ENCODE measurements around the gene MAD1L1.

Gene MAD1L1

DNA sequence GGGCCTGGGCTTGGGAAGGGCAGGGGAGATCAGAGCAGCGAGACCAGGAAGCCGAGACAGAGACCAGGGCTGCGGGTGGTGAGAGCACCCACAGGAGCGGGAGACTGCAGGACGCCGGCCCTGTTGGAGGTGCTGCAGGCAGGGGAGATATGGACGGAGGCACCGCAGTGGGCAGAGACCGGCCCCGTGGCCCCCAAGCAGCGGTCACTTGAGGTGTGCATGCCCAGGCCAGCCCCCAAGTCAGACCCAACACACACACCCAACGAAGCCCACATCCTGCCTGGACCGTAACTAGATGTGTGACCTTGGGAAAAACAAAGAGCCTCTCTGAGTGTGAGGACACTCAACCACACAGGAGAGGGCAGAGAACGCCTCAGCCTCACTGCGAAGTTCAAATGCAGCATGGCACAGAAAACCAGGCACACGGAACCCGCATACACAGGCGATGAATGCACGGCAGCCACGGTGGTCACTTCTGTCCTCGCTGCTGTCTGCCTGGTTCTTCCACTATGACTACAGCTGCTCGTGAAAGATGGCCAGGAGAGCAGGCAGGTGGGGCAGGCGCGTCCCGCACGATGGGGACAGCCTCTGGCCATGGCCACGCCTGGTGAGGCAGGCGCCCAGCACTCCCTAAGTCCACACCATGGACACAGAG lies 214.7 kb downstream of the MAD1L1 start:
- CTCF ChIA-PET, result no interaction called here
- H3K27me3 Mint-ChIP-seq, result peaks cover 5% of the 10 kb centered on the region
- H3K9me3 Mint-ChIP-seq, result no peaks in the 10 kb centered on the region
- H3K36me3 Mint-ChIP-seq, result peaks cover 4% of the 10 kb centered on the region
- H3K4me1 Mint-ChIP-seq, result peaks cover 22% of the 10 kb centered on the region
- DNase-seq, result peak; percentile 14
- no peak overlapping the region for H3K27ac Mint-ChIP-seq
- H3K4me3 Mint-ChIP-seq, result no peak overlapping the region

- DNase-seq, result peak; percentile 12
- Mint-ChIP-seq H3K4me3 (no peak overlapping the region), H3K27me3 (peaks cover 5% of the 10 kb centered on the region), H3K27ac (no peak overlapping the region), H3K9me3 (no peaks in the 10 kb centered on the region), H3K36me3 (peaks cover 4% of the 10 kb centered on the region), H3K4me1 (peaks cover 22% of the 10 kb centered on the region)
- CTCF ChIA-PET, result interaction anchor here (1.0 kb wide), 1 partner anchor 451 kb away, joined by 3 read pairs; no protein-coding TSS in a partner anchor
These were observed 215.3 kb downstream of the MAD1L1 start for GRCh38 chr7:2017481-2017891.

DNA sequence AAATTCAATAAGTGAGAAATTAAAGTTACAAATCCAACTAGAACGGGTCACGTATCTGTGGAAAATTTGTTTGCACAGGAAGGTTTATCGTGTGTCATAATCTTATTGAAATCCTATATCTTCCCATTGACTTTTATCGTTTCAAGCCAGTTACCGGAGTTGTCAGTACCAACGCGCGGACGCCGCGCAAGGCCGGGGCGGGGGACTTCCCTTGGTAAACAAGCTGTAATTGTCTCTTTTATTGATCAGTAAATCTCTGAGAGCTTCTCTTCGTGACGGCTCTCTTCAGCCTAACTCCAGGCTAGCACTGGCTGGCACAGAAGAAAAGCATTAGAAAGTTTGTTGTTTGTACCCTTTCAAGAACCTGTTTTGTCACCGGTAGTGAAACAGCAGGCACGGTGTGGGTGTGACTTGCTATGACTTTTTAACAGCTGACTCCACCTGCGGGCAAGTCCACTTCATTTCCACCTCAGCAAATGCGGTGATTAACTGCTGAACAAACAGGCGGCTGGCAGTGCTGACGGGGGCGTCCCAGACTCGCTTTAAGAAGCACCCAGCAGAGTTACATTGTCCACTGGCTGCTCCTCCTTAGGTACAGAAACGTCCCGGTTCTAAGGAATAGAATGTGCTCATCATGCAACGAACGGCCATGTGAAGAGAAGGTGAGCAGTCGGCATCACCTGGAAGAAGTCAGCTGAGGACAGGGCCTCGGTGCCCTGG lies 215.8 kb downstream of the MAD1L1 start:
- H3K27ac Mint-ChIP-seq, result no peak overlapping the region
- CTCF ChIA-PET, result interaction anchor here (1.0 kb wide), 1 partner anchor 452 kb away, joined by 3 read pairs; no protein-coding TSS in a partner anchor

GRCh38 chr7:2016021-2016631 lies 216.6 kb downstream of the MAD1L1 start:
- no peaks in the 10 kb centered on the region for H3K27me3 Mint-ChIP-seq
- H3K27ac Mint-ChIP-seq, result no peak overlapping the region
- H3K4me3 Mint-ChIP-seq, result no peak overlapping the region
- peaks cover 22% of the 10 kb centered on the region for H3K4me1 Mint-ChIP-seq
- H3K36me3 Mint-ChIP-seq, result peaks cover 4% of the 10 kb centered on the region
- DNase-seq, result peak; percentile 17
- H3K9me3 Mint-ChIP-seq, result no peaks in the 10 kb centered on the region
- CTCF ChIA-PET, result no interaction called here

More for the DNA sequence above, 215.8 kb downstream of the MAD1L1 start:
- H3K36me3 Mint-ChIP-seq, result peaks cover 4% of the 10 kb centered on the region
- no peaks in the 10 kb centered on the region for H3K9me3 Mint-ChIP-seq
- DNase-seq, result peak; percentile 6
- H3K4me3 Mint-ChIP-seq, result no peak overlapping the region
- H3K4me1 Mint-ChIP-seq, result peaks cover 22% of the 10 kb centered on the region
- H3K27me3 Mint-ChIP-seq, result peaks cover 5% of the 10 kb centered on the region

DNA sequence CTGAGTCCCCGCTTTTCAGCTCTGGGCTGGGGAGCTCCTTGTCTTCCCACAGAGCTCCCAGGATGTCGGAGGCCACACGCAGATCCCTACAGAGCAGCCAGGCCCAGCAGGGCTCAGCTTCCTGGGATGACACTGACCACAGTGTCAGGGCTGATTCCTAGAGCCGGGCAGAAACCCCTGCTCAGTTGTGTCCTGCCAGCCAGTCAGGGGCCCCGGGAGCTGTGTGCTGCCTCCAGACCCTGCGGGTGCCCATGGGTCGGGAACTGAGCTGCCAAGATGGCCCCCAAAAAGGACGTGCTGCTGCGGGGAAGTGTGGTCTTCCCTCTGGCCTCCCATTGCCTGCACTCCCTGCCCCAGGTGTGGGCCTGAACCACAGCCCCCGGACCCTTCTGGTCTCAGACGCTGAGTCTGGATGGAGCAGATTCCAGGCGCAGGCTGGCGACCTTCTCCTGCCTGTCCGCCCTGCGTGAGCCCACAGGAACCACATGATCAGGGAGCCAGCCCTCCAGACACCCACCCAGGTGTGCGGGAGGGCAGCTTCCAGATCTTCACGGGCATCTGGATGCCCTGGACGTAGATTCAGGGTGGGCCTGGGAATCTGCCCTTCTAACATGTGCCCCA lies 217.4 kb downstream of the MAD1L1 start:
- DNase-seq, result peak; percentile 14
- Mint-ChIP-seq H3K27me3 (no peaks in the 10 kb centered on the region), H3K4me3 (no peak overlapping the region), H3K4me1 (peaks cover 14% of the 10 kb centered on the region), H3K27ac (no peak overlapping the region), H3K36me3 (no peaks in the 10 kb centered on the region), H3K9me3 (no peaks in the 10 kb centered on the region)
- CTCF ChIA-PET, result interaction anchor here (0.7 kb wide), 1 partner anchor 18 kb away, joined by 4 read pairs; no protein-coding TSS in a partner anchor

DNA sequence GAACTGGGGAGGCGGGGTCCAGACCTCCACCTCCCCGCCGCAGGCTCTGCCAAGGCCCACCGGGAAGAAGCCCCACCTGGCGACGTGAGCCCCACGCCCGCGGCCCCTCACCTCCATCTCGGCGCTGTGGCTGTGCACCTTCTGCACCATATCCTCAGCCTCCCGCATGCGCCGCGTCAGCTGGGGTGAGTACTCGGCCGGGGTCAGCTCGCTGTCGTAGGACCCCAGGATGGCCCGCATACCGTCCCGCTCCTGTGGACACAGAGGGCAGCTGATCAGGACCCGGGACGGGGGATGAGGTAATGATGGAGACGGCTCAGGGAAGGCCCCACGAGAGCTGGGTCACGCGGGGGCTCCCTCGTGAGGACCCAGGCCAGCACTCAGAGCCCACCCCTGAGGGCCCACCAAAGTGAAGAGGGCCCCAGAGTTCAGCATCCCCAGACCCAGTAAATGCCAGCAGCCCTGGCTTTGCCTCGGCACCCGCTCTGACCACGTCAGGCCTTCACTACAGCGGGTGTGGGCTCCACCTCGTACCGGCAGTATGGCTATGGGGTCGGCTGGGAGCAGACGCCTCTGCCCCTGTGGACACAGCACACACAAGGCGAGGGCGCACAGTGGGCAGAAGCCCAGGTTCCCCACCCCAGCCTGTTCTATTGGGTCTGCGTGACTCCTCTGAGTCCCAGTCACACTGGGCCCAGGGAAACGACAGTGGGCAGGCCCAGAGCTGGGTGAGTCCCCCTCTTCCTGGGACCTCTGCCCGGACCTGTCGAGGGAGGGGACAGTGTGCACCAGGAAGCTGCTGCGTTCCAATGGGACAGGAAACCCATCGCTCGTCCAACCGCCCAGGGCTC lies 218.1 kb downstream of the MAD1L1 start:
- H3K4me1 Mint-ChIP-seq, result peaks cover 7% of the 10 kb centered on the region
- no peaks in the 10 kb centered on the region for H3K36me3 Mint-ChIP-seq
- H3K4me3 Mint-ChIP-seq, result no peak overlapping the region
- no peaks in the 10 kb centered on the region for H3K27me3 Mint-ChIP-seq
- CTCF ChIA-PET, result no interaction called here
- peak; percentile 19 for DNase-seq
- H3K27ac Mint-ChIP-seq, result no peak overlapping the region
- H3K9me3 Mint-ChIP-seq, result no peaks in the 10 kb centered on the region

DNA sequence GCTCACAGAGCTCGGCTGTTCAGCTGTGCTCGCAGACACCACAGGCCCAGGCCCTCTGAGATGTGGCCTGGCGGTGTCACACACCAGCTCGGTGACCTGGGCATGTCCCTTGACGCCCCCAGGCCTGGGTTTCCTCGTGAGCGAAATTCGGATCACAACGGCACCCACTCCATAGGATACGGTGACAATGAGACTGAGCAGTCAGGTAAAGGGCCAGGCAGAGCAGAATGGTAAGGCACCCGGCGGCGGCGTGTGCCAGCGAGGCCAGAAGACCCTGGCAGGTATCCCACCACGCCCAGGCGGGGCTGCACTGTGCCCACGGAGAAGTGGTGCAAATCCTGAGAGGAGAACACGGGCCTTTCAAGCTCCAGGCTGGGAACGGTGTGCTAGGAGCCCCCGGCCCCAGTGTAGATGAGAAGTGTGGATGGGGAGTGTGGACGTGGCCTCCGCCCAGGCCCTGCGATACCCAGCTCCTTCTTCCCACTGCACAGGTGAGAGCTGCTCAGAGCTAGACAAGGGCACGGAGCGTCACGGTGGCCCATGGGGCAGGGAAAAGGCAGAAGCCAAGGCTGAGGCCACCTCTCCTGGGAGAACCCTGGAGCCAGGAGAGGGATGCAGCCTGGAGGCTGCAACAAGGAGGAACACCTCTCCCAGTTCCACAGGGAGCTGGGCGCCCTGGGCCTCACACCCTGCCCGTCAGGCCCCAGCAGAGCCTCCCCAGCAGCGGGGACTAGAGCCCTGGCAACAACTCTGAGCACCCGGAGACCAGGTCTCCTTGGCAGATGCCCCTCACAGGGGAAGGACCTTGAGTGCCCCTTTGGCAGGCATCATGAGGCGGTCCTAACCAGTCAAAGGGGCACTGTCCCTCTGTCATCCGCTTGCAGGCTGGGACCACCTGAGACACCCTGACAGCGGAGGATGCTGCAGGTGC lies 219.1 kb downstream of the MAD1L1 start:
- CTCF ChIA-PET, result no interaction called here
- H3K4me3 Mint-ChIP-seq, result no peak overlapping the region
- H3K27me3 Mint-ChIP-seq, result no peaks in the 10 kb centered on the region
- H3K36me3 Mint-ChIP-seq, result no peaks in the 10 kb centered on the region
- no peaks in the 10 kb centered on the region for H3K4me1 Mint-ChIP-seq
- DNase-seq, result peak; percentile 16
- H3K27ac Mint-ChIP-seq, result no peak overlapping the region
- H3K9me3 Mint-ChIP-seq, result no peaks in the 10 kb centered on the region

GRCh38 chr7:2012981-2013380 lies 219.8 kb downstream of the MAD1L1 start:
- CTCF ChIA-PET, result no interaction called here
- DNase-seq, result no peak
- no peak overlapping the region for H3K27ac Mint-ChIP-seq
- H3K36me3 Mint-ChIP-seq, result no peaks in the 10 kb centered on the region
- H3K27me3 Mint-ChIP-seq, result no peaks in the 10 kb centered on the region
- no peaks in the 10 kb centered on the region for H3K9me3 Mint-ChIP-seq
- H3K4me1 Mint-ChIP-seq, result no peaks in the 10 kb centered on the region
- H3K4me3 Mint-ChIP-seq, result no peak overlapping the region

- Mint-ChIP-seq H3K9me3 (no peaks in the 10 kb centered on the region), H3K27me3 (no peaks in the 10 kb centered on the region), H3K4me1 (no peaks in the 10 kb centered on the region), H3K36me3 (no peaks in the 10 kb centered on the region), H3K27ac (no peak overlapping the region), H3K4me3 (no peak overlapping the region)
- peak; percentile 18 for DNase-seq
- CTCF ChIA-PET, result no interaction called here
These were observed 220.5 kb downstream of the MAD1L1 start for GRCh38 chr7:2012044-2012900.

- no peak overlapping the region for H3K4me3 Mint-ChIP-seq
- H3K27me3 Mint-ChIP-seq, result no peaks in the 10 kb centered on the region
- CTCF ChIA-PET, result no interaction called here
- no peaks in the 10 kb centered on the region for H3K9me3 Mint-ChIP-seq
- no peaks in the 10 kb centered on the region for H3K36me3 Mint-ChIP-seq
- no peaks in the 10 kb centered on the region for H3K4me1 Mint-ChIP-seq
- DNase-seq, result peak; percentile 18
- no peak overlapping the region for H3K27ac Mint-ChIP-seq
These were observed 221.3 kb downstream of the MAD1L1 start for GRCh38 chr7:2011266-2012043.

DNA sequence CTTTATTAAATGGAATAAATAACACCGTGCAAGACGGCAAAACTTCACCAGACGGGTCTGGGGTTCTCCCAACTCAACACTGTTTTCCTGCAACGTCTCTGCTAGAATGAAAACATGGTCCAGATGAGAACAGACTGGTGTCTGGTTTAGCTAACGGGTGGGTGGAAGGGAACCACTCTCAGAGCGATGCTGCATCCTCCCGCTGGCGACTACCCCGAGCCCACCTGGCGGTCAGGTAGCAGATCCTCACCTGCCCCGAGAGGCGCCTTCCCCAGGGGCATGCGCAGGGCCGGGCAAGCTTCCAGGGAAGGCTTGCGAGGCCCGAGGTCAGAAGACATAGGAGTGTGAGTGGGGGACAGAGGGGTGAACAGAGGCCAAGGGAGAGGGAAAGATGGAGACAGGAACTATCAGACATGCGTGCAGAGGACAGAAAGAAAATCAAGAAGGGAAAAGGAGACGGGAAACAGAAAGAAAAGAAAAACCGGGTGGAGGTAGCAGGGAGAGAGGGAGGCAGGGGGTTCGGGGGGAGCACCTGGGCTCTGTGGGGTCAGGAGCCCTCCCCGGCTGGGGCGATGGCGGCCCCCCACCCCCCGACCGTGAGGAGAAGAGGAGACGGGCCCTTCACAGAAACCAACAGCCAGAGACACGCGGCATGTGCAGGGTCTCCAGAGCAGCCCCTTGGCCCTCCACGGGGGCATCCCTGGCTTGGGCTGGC lies 222.0 kb downstream of the MAD1L1 start:
- Mint-ChIP-seq H3K4me3 (no peak overlapping the region), H3K27me3 (no peaks in the 10 kb centered on the region), H3K27ac (no peak overlapping the region), H3K9me3 (no peaks in the 10 kb centered on the region), H3K4me1 (no peaks in the 10 kb centered on the region), H3K36me3 (no peaks in the 10 kb centered on the region)
- DNase-seq, result peak; percentile 4
- CTCF ChIA-PET, result no interaction called here
